ENCODE results near the gene MRPS31. TPM values are rescaled to one million over a fixed set of nuclear protein-coding genes. Genes with fewer than 3 reads are reported as not detected.

Gene MRPS31
- total and polyA plus RNA-seq, 10 of the 15 experiments (the other 5 are each of a cell fraction or from before 2014, with no cell fraction given), result 20.3 to 60.9 (median 43.1) TPM

DNA sequence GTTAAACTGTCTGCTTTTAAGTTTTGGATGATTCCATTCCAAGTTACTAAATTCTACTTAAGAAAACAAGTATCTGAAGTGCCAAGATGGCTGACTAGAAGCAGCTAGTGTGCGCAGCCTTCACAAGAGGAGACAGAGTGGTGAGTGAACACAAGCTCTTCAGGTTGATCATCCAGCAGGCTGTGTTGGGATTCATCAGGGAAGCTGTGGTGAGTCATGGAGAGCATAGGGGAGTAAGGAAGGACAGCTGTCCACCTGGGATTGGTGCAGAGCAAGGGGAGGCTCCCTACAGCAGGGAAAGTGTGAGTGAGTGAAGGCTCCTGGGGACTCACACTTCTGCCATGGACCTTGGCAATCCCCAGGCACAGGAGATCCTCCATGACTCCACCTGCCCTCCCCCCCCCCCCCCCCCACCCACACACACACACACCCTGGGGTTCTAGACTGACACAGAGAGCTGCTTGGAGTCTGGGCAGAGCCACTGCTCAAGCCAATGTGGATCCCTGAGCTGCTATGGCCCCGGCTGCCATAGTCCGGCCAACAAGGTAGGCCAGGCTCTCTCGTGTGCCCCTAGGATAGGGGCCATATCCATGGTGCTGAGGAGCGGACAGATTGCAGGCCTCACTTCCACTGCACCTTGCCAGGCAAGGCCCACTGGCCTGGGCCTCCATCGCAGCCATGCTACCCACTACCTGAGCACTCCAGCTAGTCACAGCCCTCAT, 41.9 kb upstream of the MRPS31 start:
- no peak for DNase-seq (ENCODE audit: low read depth, low spot score)
- H4K20me1 ChIP-seq (ENCODE audit: control insufficient read depth, insufficient read depth), result no peaks in the 10 kb centered on the region
- no peaks in the 10 kb centered on the region; a peak in 2 of 4 replicates for H3K36me3 ChIP-seq (ENCODE audit: control insufficient read depth in 2 of 2, insufficient read depth in 2 of 2, low read length in 1 of 2)
- intact Hi-C loops (cut with micrococcal nuclease; ENCODE audit: unreplicated experiment), result no loop called here
- TF ChIP-seq JUNB (IDR thresholded peaks at IDR 0.05), result no peak
- no peak for TF ChIP-seq IRF4 (IDR thresholded peaks at IDR 0.05; ENCODE audit: low read depth, low read length)
- no peak for TF ChIP-seq BACH1 (IDR thresholded peaks at IDR 0.05; ENCODE audit: borderline replicate concordance)
- TF ChIP-seq KLF5 (IDR thresholded peaks at IDR 0.05; ENCODE audit: partially characterized antibody), result no peak
- no peak for TF ChIP-seq PAX5 (IDR thresholded peaks at IDR 0.05; ENCODE audit: borderline replicate concordance, low read depth, low read length)
- TF ChIP-seq CBX5 (IDR thresholded peaks at IDR 0.05; ENCODE audit: low read depth), result no peak
- TF ChIP-seq, protein P1, sequence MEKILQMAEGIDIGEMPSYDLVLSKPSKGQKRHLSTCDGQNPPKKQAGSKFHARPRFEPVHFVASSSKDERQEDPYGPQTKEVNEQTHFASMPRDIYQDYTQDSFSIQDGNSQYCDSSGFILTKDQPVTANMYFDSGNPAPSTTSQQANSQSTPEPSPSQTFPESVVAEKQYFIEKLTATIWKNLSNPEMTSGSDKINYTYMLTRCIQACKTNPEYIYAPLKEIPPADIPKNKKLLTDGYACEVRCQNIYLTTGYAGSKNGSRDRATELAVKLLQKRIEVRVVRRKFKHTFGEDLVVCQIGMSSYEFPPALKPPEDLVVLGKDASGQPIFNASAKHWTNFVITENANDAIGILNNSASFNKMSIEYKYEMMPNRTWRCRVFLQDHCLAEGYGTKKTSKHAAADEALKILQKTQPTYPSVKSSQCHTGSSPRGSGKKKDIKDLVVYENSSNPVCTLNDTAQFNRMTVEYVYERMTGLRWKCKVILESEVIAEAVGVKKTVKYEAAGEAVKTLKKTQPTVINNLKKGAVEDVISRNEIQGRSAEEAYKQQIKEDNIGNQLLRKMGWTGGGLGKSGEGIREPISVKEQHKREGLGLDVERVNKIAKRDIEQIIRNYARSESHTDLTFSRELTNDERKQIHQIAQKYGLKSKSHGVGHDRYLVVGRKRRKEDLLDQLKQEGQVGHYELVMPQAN (conservative IDR thresholded peaks at IDR 0.05), result no peak
- TF ChIP-seq EGR1 (IDR thresholded peaks at IDR 0.05; ENCODE audit: borderline replicate concordance in 1 of 2, low read depth in 2 of 2, low read length in 2 of 2), result no peak
- no peak for TF ChIP-seq FOXK2 (IDR thresholded peaks at IDR 0.05)
- H3K9me3 ChIP-seq (replicated peaks; ENCODE audit: control insufficient read depth, insufficient read depth, low read length), result no peaks in the 10 kb centered on the region; the same call in 1 of the 3 replicates
- H3K27me3 ChIP-seq (replicated peaks in 1 of 2; ENCODE audit: control insufficient read depth in 2 of 2, insufficient read depth in 2 of 2, low read length in 1 of 2), result no peaks in the 10 kb centered on the region
- ATAC-seq, result no peak
- in situ Hi-C loops (cut with MboI), result no loop called here
- H3K4me2 ChIP-seq (ENCODE audit: control insufficient read depth, insufficient read depth), result no peak overlapping the region
- no peak overlapping the region for H3K27ac ChIP-seq (ENCODE audit: control insufficient read depth, insufficient read depth)
- peaks cover 6% of the 10 kb centered on the region; the same call in 1 of the 2 replicates for H3K4me1 ChIP-seq (ENCODE audit: control insufficient read depth, insufficient read depth, low read length)
- RAD21 ChIA-PET (ENCODE audit: unreplicated experiment), result interaction anchor here (1.2 to 2.2 kb wide), 3 partner anchors 35 to 144 kb away, joined by 3 to 9 read pairs (median 4); no protein-coding TSS in a partner anchor
- POLR2A ChIA-PET, result no interaction called here
- 93% methylated on average over 6 of the region's 6 CpGs for WGBS (ENCODE audit: insufficient coverage, insufficient replicate concordance, low lambda C conversion rate, missing lambda C conversion rate)
- no peak overlapping the region for H3K4me3 ChIP-seq
- SMC1A ChIA-PET (ENCODE audit: uncharacterized antibody, unreplicated experiment), result interaction anchor here (0.8 to 1.7 kb wide), 2 partner anchors 35 to 181 kb away, joined by 3 to 10 read pairs; no protein-coding TSS in a partner anchor
- H3K9ac ChIP-seq (ENCODE audit: control insufficient read depth, insufficient read depth, low read length), result no peak overlapping the region
- H3K79me2 ChIP-seq (ENCODE audit: control insufficient read depth, insufficient read depth, low read length), result no peaks in the 10 kb centered on the region
- CTCF ChIA-PET, result interaction anchor here (0.6 to 3.3 kb wide), 9 partner anchors 11 to 181 kb away, joined by 3 to 23 read pairs (median 4); no protein-coding TSS in a partner anchor
- no peak for FAIRE-seq
- no TSS peak for BruUV-seq (replicated peaks)
- H2AFZ ChIP-seq (ENCODE audit: control insufficient read depth, low read depth, low read length), result no peak overlapping the region
